Measurements from ENCODE around the gene NDUFB8. TPM values are rescaled to one million over a fixed set of nuclear protein-coding genes. Genes with fewer than 3 reads are reported as not detected.

NDUFB8 gene
- total and polyA plus RNA-seq, 8 donors: 33.0 to 362 (median 138) TPM

DNA sequence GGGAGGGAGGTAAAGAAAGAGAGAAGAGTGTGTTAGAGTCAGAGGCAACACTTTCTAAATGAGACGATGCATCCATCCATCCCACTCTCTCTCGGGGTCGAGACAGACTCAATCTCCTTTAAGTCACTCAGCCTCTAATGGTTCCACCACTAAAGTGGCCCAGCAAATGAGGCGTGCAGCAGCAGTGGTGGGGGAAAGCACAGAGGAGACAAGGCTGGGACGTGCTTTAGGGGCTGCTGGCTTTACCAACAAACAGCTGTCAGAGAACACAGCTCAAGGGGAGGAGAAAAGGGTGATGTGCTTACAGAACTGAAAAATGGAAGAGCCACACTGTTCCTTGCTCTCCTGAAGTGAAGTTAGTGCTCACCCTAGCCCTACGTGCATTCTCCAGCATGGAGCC, 5.5 kb downstream of the NDUFB8 start:
- Histone ChIP-seq H3K36me3 (peaks cover 39 to 56% (median 54%) of the 10 kb centered on the region in 4 donors), H3K9me3 (no peaks in the 10 kb centered on the region), H3K4me1 (peaks cover 19 to 33% (median 30%) of the 10 kb centered on the region in 4 donors), H3K27me3 (peaks cover 0 to 8% (median 8%) of the 10 kb centered on the region in 3 donors), H3K27ac (no peak overlapping the region), H3K4me3 (no peak overlapping the region)
- DNase-seq: no peak
- intact Hi-C loops (cut with DNase I; ENCODE audit: low total_unique reads): no loop called here
- TF ChIP-seq POLR2AphosphoS5 (IDR thresholded peaks at IDR 0.05): no peak
- TF ChIP-seq POLR2A (IDR thresholded peaks at IDR 0.05): no peak
- TF ChIP-seq EP300 (IDR thresholded peaks at IDR 0.05): no peak
- TF ChIP-seq, protein P1, sequence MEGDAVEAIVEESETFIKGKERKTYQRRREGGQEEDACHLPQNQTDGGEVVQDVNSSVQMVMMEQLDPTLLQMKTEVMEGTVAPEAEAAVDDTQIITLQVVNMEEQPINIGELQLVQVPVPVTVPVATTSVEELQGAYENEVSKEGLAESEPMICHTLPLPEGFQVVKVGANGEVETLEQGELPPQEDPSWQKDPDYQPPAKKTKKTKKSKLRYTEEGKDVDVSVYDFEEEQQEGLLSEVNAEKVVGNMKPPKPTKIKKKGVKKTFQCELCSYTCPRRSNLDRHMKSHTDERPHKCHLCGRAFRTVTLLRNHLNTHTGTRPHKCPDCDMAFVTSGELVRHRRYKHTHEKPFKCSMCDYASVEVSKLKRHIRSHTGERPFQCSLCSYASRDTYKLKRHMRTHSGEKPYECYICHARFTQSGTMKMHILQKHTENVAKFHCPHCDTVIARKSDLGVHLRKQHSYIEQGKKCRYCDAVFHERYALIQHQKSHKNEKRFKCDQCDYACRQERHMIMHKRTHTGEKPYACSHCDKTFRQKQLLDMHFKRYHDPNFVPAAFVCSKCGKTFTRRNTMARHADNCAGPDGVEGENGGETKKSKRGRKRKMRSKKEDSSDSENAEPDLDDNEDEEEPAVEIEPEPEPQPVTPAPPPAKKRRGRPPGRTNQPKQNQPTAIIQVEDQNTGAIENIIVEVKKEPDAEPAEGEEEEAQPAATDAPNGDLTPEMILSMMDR (IDR thresholded peaks at IDR 0.05): no peak
- 75 to 90% (median 90%) methylated on average over 6 of the region's 6 CpGs for WGBS, 5 donors

- Histone ChIP-seq H3K4me3 (no peak overlapping the region), H3K36me3 (peaks cover 39 to 56% (median 54%) of the 10 kb centered on the region in 4 donors), H3K4me1 (peaks cover 13 to 31% (median 24%) of the 10 kb centered on the region in 4 donors), H3K9me3 (no peaks in the 10 kb centered on the region), H3K27me3 (peaks cover 0 to 9% (median 9%) of the 10 kb centered on the region in 3 donors), H3K27ac (no peak overlapping the region)
- WGBS, 5 donors: 94 to 98% (median 96%) methylated on average over 9 of the region's 9 CpGs
- TF ChIP-seq EP300 (IDR thresholded peaks at IDR 0.05) (no peak), POLR2A (IDR thresholded peaks at IDR 0.05) (no peak), POLR2AphosphoS5 (IDR thresholded peaks at IDR 0.05) (no peak)
- TF ChIP-seq, protein P1 (IDR thresholded peaks at IDR 0.05): no peak
- intact Hi-C loops (cut with DNase I; ENCODE audit: low total_unique reads): no loop called here
- DNase-seq: no peak
Measured at GRCh38 chr10:100522945-100523344, 6.7 kb downstream of the NDUFB8 start.

- DNase-seq: no peak
- H3K36me3 ChIP-seq: peaks cover 37 to 53% (median 50%) of the 10 kb centered on the region in 4 donors
- intact Hi-C loops (cut with DNase I; ENCODE audit: low total_unique reads): no loop called here
- no peak overlapping the region for H3K4me3 ChIP-seq
- peaks cover 0 to 9% (median 9%) of the 10 kb centered on the region in 3 donors for H3K27me3 ChIP-seq
- H3K4me1 ChIP-seq: peaks cover 13 to 24% (median 19%) of the 10 kb centered on the region in 4 donors
- no peak overlapping the region for H3K27ac ChIP-seq
- WGBS, 5 donors: 68 to 83% (median 80%) methylated on average over 5 of the region's 5 CpGs
- TF ChIP-seq POLR2A (IDR thresholded peaks at IDR 0.05): no peak
- TF ChIP-seq POLR2AphosphoS5 (IDR thresholded peaks at IDR 0.05): no peak
- TF ChIP-seq, protein P1 (IDR thresholded peaks at IDR 0.05): no peak
- TF ChIP-seq EP300 (IDR thresholded peaks at IDR 0.05): no peak
- H3K9me3 ChIP-seq: no peaks in the 10 kb centered on the region
Measured at GRCh38 chr10:100522107-100522801, 7.4 kb downstream of the NDUFB8 start.

DNA sequence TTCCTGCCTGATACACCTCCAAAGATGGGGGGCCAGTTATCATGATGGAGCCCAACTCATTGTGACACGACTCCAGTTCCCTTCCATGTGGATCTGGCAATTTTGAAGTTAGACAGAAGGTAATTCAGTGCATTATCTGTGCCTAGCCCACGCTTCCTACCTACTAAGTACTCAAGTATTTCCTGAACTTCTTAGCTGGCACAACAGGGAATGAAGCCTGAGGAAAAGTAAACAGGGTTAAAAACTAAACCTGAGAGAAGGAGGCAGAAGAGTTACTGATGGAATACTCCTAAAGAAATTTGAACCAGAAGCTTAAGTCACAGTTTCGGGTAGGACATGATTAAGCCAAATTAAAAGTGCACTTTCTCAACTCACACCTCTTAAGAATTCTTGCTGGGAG, 8.9 kb downstream of the NDUFB8 start:
- Histone ChIP-seq H3K4me3 (no peak overlapping the region), H3K9me3 (no peaks in the 10 kb centered on the region), H3K4me1 (peaks cover 13 to 21% (median 16%) of the 10 kb centered on the region in 4 donors), H3K27ac (no peak overlapping the region), H3K27me3 (peaks cover 0 to 9% (median 9%) of the 10 kb centered on the region in 3 donors), H3K36me3 (peaks cover 25 to 42% (median 40%) of the 10 kb centered on the region in 4 donors)
- DNase-seq: no peak
- WGBS, 5 donors: 71 to 90% (median 74%) methylated on average over 3 of the region's 3 CpGs
- TF ChIP-seq POLR2AphosphoS5 (IDR thresholded peaks at IDR 0.05) (no peak), EP300 (IDR thresholded peaks at IDR 0.05) (no peak), POLR2A (IDR thresholded peaks at IDR 0.05) (no peak)
- TF ChIP-seq, protein P1 (IDR thresholded peaks at IDR 0.05): no peak
- intact Hi-C loops (cut with DNase I; ENCODE audit: low total_unique reads): no loop called here
